Transverse colon (tissue), 4 donors: ENCODE results near the gene UFL1.

ENCODE experiments used
- POLR2A ChIP-seq: fragments of 450-650 bp; IDR thresholded peaks from one replicate; pipeline ENCODE4 v1.6.1; 2016; ENCODE audit warnings: antibody characterized with exemption, mild to moderate bottlenecking, moderate library complexity
- POLR2AphosphoS5 ChIP-seq, 3 donors: sonication (generic); formaldehyde crosslinking; IDR thresholded peaks; one replicate each; pipeline ENCODE4 v1.6.1; 2016; ENCODE audit warnings: antibody characterized with exemption in 3 of 3
- TF ChIP-seq, protein P1 (sequence below), 5 experiments: fragments of 200-600 bp in 3 of 5; fragments of 450-650 bp in 2 of 5; sonication (generic) in 3 of 5; IDR thresholded peaks; 1 replicate in 2 of 5; 2 replicates in 3 of 5; pipeline ENCODE4 v1.5.1; 2016 to 2017; ENCODE audit warnings: antibody characterized with exemption in 5 of 5, inconsistent platforms in 3 of 5, mild to moderate bottlenecking in 2 of 5, moderate library complexity in 1 of 5

- TF ChIP-seq, protein P1, sequence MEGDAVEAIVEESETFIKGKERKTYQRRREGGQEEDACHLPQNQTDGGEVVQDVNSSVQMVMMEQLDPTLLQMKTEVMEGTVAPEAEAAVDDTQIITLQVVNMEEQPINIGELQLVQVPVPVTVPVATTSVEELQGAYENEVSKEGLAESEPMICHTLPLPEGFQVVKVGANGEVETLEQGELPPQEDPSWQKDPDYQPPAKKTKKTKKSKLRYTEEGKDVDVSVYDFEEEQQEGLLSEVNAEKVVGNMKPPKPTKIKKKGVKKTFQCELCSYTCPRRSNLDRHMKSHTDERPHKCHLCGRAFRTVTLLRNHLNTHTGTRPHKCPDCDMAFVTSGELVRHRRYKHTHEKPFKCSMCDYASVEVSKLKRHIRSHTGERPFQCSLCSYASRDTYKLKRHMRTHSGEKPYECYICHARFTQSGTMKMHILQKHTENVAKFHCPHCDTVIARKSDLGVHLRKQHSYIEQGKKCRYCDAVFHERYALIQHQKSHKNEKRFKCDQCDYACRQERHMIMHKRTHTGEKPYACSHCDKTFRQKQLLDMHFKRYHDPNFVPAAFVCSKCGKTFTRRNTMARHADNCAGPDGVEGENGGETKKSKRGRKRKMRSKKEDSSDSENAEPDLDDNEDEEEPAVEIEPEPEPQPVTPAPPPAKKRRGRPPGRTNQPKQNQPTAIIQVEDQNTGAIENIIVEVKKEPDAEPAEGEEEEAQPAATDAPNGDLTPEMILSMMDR (IDR thresholded peaks at IDR 0.05) = no peak
- TF ChIP-seq POLR2A = no peak
- TF ChIP-seq POLR2AphosphoS5 (IDR thresholded peaks at IDR 0.05) = no peak
Measured at GRCh38 chr6:96576221-96576620, 54.6 kb downstream of the UFL1 start.
